Trophoblast cell (in vitro differentiated cells and primary cell): ENCODE measurements around the gene DTNB.
"Not testable (repeated sequence)": the region's sequence is repeated elsewhere in the genome, so short reads cannot be mapped to it uniquely, and the experiment has no call there.

Source experiments
- DNase-seq, 2 donors: peaks; one replicate each; pipeline ENCODE4 v3.0.0-alpha.2; 2016
- H2AFZ ChIP-seq: 2 replicates; pipeline ENCODE4 v1.6.1; 2013; ENCODE audit warnings: low read length, moderate library complexity, mild to moderate bottlenecking; ENCODE audit not compliant: insufficient read depth, poor library complexity
- H2AK5ac ChIP-seq: 2 replicates; pipeline ENCODE4 v1.6.1; 2013; ENCODE audit warnings: mild to moderate bottlenecking, low read length
- H2BK120ac ChIP-seq: 2 replicates; pipeline ENCODE4 v1.6.1; 2013; ENCODE audit warnings: low read length, mild to moderate bottlenecking, moderate library complexity; ENCODE audit not compliant: insufficient read depth, poor library complexity
- H2BK12ac ChIP-seq: 2 replicates; pipeline ENCODE4 v1.6.1; 2013; ENCODE audit warnings: mild to moderate bottlenecking, low read length, moderate library complexity
- H2BK5ac ChIP-seq: 2 replicates; pipeline ENCODE4 v1.6.1; 2013; ENCODE audit warnings: low read length, low read depth, moderate library complexity, mild to moderate bottlenecking; ENCODE audit not compliant: poor library complexity
- H3K14ac ChIP-seq: 2 replicates; pipeline ENCODE4 v1.6.1; 2013; ENCODE audit warnings: mild to moderate bottlenecking, low read length
- H3K18ac ChIP-seq: 2 replicates; pipeline ENCODE4 v1.6.1; 2013; ENCODE audit warnings: mild to moderate bottlenecking, low read length
- H3K23ac ChIP-seq: 2 replicates; pipeline ENCODE4 v1.6.1; 2013; ENCODE audit warnings: low read length
- H3K27ac ChIP-seq: 2 replicates; pipeline ENCODE4 v1.5.1; 2013; ENCODE audit warnings: low read depth, mild to moderate bottlenecking, inconsistent platforms, low read length, moderate library complexity
- H3K27me3 ChIP-seq: 2 replicates; pipeline ENCODE4 v1.6.1; 2013; ENCODE audit warnings: inconsistent platforms, mild to moderate bottlenecking, low read length, moderate library complexity; ENCODE audit not compliant: insufficient read depth
- H3K36me3 ChIP-seq, 2 experiments: 1 replicate in 1 of 2; 2 replicates in 1 of 2; pipeline ENCODE4 v1.6.1; 2013; ENCODE audit warnings: low read length in 2 of 2, mild to moderate bottlenecking in 2 of 2, moderate library complexity in 1 of 2; ENCODE audit not compliant: insufficient read depth in 2 of 2, control insufficient read depth in 1 of 2
- H3K4ac ChIP-seq: 2 replicates; pipeline ENCODE4 v1.6.1; 2013; ENCODE audit warnings: low read depth, mild to moderate bottlenecking, low read length, moderate library complexity
- H3K4me1 ChIP-seq, 2 experiments: 1 replicate in 1 of 2; 2 replicates in 1 of 2; pipeline ENCODE4 v1.6.1; 2013; ENCODE audit warnings: low read length in 2 of 2, mild to moderate bottlenecking in 2 of 2, moderate library complexity in 1 of 2; ENCODE audit not compliant: insufficient read depth in 2 of 2, control insufficient read depth in 1 of 2
- H3K4me2 ChIP-seq: 2 replicates; pipeline ENCODE4 v1.6.1; 2013; ENCODE audit warnings: inconsistent platforms, mild to moderate bottlenecking, low read length, moderate library complexity
- H3K4me3 ChIP-seq: 2 replicates; pipeline ENCODE4 v1.5.1; 2013; ENCODE audit warnings: mild to moderate bottlenecking, low read depth, low read length, inconsistent platforms
- H3K79me1 ChIP-seq: one replicate; pipeline ENCODE4 v1.6.1; 2013; ENCODE audit warnings: low read length
- H3K79me2 ChIP-seq: 2 replicates; pipeline ENCODE4 v1.6.1; 2013; ENCODE audit warnings: low read length, mild to moderate bottlenecking; ENCODE audit not compliant: control insufficient read depth, insufficient read depth, poor library complexity
- H3K9ac ChIP-seq: 2 replicates; pipeline ENCODE4 v1.6.1; 2013; ENCODE audit warnings: mild to moderate bottlenecking, low read length
- H3K9me3 ChIP-seq: 2 replicates; pipeline ENCODE4 v1.6.1; 2013; ENCODE audit warnings: low read depth, mild to moderate bottlenecking, control low read depth, inconsistent platforms, low read length; ENCODE audit not compliant: insufficient read depth
- H4K12ac ChIP-seq: 2 replicates; pipeline ENCODE4 v1.6.1; 2013; ENCODE audit warnings: low read depth, mild to moderate bottlenecking, low read length, moderate library complexity
- H4K8ac ChIP-seq: 2 replicates; pipeline ENCODE4 v1.6.1; 2013; ENCODE audit warnings: low read depth, mild to moderate bottlenecking, low read length, moderate library complexity
- H4K91ac ChIP-seq: one replicate; pipeline ENCODE4 v1.6.1; 2013; ENCODE audit warnings: low read depth, mild to moderate bottlenecking, low read length, moderate library complexity
- WGBS: extraction: QIAGEN DNeasy Blood & Tissue Kit; methylation state at CpG from one replicate; pipeline ENCODE4 v1.1.7; 2013; ENCODE audit warnings: missing lambda C conversion rate; ENCODE audit not compliant: insufficient read length, insufficient coverage; ENCODE audit errors: extremely low coverage; 5-methylcytosine and 5-hydroxymethylcytosine counted together

Gene DTNB

DNA sequence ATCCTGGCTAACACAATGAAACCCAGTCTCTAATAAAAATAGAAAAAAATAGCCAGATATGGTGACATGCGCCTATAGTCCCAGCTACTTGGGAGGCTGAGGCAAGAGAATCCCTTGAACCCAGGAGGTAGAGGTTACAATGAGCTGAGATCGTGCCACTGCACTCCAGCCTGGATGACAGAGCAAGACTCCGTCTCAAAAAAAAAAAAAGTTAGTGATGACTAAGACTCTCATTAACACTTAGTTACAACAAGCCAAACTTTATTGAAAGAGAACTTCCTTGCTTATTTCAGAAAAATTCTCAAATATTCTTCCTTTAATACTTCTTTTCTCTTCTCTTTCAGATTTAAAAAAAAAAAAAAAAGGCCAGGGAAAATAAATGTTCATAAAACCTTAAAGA lies 7.9 kb downstream of the DTNB start:
- DNase-seq = not testable (repeated sequence)

DNA sequence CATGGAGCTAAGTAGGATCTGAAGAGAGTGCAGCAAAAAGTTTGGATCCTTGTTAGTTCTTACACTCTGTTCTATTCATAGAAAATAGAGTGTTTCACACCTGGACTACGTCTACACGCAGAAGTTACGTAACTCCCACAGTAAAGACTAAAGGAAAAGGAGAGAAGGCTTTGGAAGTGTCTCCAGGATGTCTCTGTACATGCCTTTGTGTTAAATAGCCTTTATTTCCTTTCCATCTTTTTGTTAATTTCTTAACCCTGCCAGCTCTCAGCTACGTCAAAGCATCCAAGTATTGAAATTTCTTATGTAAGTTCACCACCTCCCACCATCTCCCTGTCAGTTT lies 8.4 kb downstream of the DTNB start:
- H2BK5ac ChIP-seq = no peak overlapping the region
- H4K12ac ChIP-seq = no peak overlapping the region
- no peak overlapping the region for H3K23ac ChIP-seq
- no peak overlapping the region for H3K27ac ChIP-seq
- H3K4me1 ChIP-seq = no peaks in the 10 kb centered on the region
- H3K27me3 ChIP-seq = no peaks in the 10 kb centered on the region
- H3K9ac ChIP-seq = no peak overlapping the region
- no CpG with 5 or more reads among the region's 4 CpGs for WGBS
- H4K8ac ChIP-seq = no peak overlapping the region
- H3K9me3 ChIP-seq = no peaks in the 10 kb centered on the region
- H3K79me2 ChIP-seq = no peaks in the 10 kb centered on the region
- H3K36me3 ChIP-seq = no peaks in the 10 kb centered on the region
- no peak for DNase-seq
- H2BK12ac ChIP-seq = no peak overlapping the region
- no peak overlapping the region for H3K4me3 ChIP-seq
- H3K79me1 ChIP-seq = no peaks in the 10 kb centered on the region
- no peak overlapping the region for H3K4ac ChIP-seq
- no peak overlapping the region for H3K4me2 ChIP-seq
- no peak overlapping the region for H3K18ac ChIP-seq
- H2BK120ac ChIP-seq = no peak overlapping the region
- no peak overlapping the region for H2AK5ac ChIP-seq
- no peak overlapping the region for H4K91ac ChIP-seq
- no peak overlapping the region for H2AFZ ChIP-seq
- H3K14ac ChIP-seq = no peak overlapping the region

More for the DNA sequence above, 7.9 kb downstream of the DTNB start:
- no CpG with 5 or more reads among the region's 3 CpGs for WGBS
- H3K4me1 ChIP-seq, H4K8ac ChIP-seq, H2BK12ac ChIP-seq, H4K12ac ChIP-seq, H3K27me3 ChIP-seq, H3K79me1 ChIP-seq, H3K23ac ChIP-seq, H2AK5ac ChIP-seq, H3K9ac ChIP-seq, H3K79me2 ChIP-seq, H2BK120ac ChIP-seq, H3K9me3 ChIP-seq, H3K4me2 ChIP-seq, H3K14ac ChIP-seq, H2AFZ ChIP-seq, H4K91ac ChIP-seq, H3K18ac ChIP-seq, H3K4ac ChIP-seq, H3K27ac ChIP-seq, H3K36me3 ChIP-seq, H2BK5ac ChIP-seq, H3K4me3 ChIP-seq: not testable (repeated sequence)

DNA sequence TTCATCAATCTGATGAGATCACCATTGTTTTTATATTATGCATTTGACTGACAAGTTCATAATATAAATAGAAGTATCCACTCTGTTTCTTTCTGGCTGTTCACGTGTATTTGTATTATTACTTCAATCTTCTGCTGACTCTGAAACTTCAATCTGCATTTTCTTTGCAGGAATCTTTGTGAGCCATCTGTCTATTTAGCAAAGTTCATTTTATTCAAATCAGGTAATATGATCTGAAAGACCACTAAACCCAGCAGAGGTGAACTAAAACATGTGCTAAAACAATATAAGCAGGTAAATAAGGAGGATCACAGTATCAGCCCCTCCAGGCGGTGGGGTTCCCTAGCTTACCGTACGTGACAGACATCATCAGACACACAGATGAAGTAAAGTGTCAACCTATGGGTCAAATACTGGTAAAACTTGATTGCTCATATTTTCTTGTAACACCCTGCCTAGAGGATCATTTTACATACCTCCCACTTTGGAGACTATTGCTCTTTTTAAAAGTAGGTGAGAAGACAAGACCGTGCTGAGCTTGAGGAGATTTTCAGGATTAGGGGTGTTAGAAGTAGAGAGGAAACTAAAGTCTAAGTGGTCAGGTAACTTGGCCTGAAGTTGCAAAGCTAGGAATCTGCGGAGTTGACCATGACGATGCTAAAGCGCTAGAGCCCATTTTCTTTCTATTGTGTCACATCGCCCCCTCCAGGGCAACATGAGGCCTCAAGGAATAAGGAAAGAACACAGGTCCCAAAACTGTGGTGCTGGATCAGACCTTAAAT lies 9.0 kb downstream of the DTNB start:
- Histone ChIP-seq H3K4me3 (no peak overlapping the region), H2AK5ac (no peak overlapping the region), H3K36me3 (no peaks in the 10 kb centered on the region), H3K4ac (no peak overlapping the region), H2BK5ac (no peak overlapping the region), H3K27me3 (no peaks in the 10 kb centered on the region), H3K4me1 (no peaks in the 10 kb centered on the region), H2BK120ac (no peak overlapping the region), H4K8ac (no peak overlapping the region), H3K23ac (no peak overlapping the region), H3K27ac (no peak overlapping the region), H3K18ac (no peak overlapping the region), H3K14ac (no peak overlapping the region), H2AFZ (no peak overlapping the region), H2BK12ac (no peak overlapping the region), H4K91ac (no peak overlapping the region), H3K9me3 (no peaks in the 10 kb centered on the region), H3K4me2 (no peak overlapping the region), H3K79me2 (no peaks in the 10 kb centered on the region), H3K79me1 (no peaks in the 10 kb centered on the region), H3K9ac (no peak overlapping the region), H4K12ac (no peak overlapping the region)
- peak; percentile 73 to 90 for DNase-seq
- WGBS = no CpG with 5 or more reads among the region's 9 CpGs

DNA sequence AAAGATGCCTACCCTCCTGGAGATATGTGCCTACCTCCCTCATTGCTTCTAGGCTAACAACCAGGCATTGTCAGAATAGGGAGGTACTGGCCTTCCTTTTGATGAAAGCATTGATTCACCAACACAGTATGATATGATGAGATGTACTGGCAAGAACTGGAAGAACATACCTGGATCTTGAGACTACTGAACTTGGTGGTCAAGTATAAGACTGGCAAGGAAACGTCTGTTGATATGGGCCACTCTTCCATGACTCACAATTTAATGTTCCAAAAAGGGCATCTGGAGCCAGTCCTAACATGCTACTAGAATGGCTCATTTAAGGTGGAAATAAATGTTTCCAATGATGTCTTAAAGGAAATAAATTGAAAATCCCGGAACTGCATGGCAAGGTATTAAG lies 18.1 kb downstream of the DTNB start:
- H3K4me1 ChIP-seq = no peaks in the 10 kb centered on the region
- no peak overlapping the region for H3K27ac ChIP-seq
- H3K36me3 ChIP-seq = no peaks in the 10 kb centered on the region
- H3K27me3 ChIP-seq = no peaks in the 10 kb centered on the region
- H4K8ac ChIP-seq = no peak overlapping the region
- no peaks in the 10 kb centered on the region for H3K79me2 ChIP-seq
- no peak overlapping the region for H3K9ac ChIP-seq
- H3K4me2 ChIP-seq = no peak overlapping the region
- H3K79me1 ChIP-seq = no peaks in the 10 kb centered on the region
- no peak overlapping the region for H3K4me3 ChIP-seq
- no peak overlapping the region for H2AK5ac ChIP-seq
- no peak overlapping the region for H3K23ac ChIP-seq
- WGBS = no CpG with 5 or more reads among the region's 2 CpGs
- no peak overlapping the region for H3K4ac ChIP-seq
- H4K91ac ChIP-seq = no peak overlapping the region
- no peak overlapping the region for H2AFZ ChIP-seq
- no peak for DNase-seq
- no peak overlapping the region for H4K12ac ChIP-seq
- no peak overlapping the region for H3K18ac ChIP-seq
- no peak overlapping the region for H2BK5ac ChIP-seq
- no peak overlapping the region for H2BK120ac ChIP-seq
- no peak overlapping the region for H2BK12ac ChIP-seq
- H3K14ac ChIP-seq = no peak overlapping the region
- no peaks in the 10 kb centered on the region for H3K9me3 ChIP-seq
